ENCODE results near the gene PLXNA4. TPM values are rescaled to one million over a fixed set of nuclear protein-coding genes. Genes with fewer than 3 reads are reported as not detected.
"Not testable (repeated sequence)": the region's sequence is repeated elsewhere in the genome, so short reads cannot be mapped to it uniquely, and the experiment has no call there.

PLXNA4 gene
- total RNA-seq, 3 donors from 2014 or later = 0.08 to 0.38 (median 0.08) TPM

- H3K27me3 Mint-ChIP-seq (ENCODE audit: low read depth) = no peaks in the 10 kb centered on the region
- no peaks in the 10 kb centered on the region for H3K9me3 Mint-ChIP-seq
- DNase-seq (no peak), ATAC-seq (no peak)
- no peaks in the 10 kb centered on the region for H3K4me1 Mint-ChIP-seq (ENCODE audit: low read depth)
- no peaks in the 10 kb centered on the region for H3K36me3 Mint-ChIP-seq (ENCODE audit: insufficient read depth)
- no peak overlapping the region for H3K4me3 Mint-ChIP-seq
These were observed 398.4 kb downstream of the PLXNA4 start for GRCh38 chr7:132177708-132178401.

DNA sequence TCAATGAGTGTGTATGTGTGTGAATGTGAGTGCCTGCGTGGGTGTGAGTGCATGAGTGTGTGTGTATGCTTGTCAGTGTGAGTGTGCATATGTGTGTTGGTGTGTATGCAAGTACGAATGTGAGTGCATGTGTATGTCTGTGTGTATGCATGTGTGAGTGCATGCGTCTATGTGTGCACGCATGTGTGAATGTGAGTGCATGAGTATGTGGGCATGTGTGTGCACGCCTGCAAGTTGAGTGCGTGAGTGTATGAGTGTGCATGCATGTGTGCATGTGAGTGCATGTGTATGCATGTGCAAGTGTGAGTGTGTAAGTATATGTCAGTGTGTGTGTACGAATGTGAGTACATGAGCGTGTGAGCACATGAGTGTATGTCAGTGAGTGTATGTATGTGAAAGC, 399.6 kb downstream of the PLXNA4 start:
- Mint-ChIP-seq H3K9me3 (no peaks in the 10 kb centered on the region), H3K36me3 (ENCODE audit: insufficient read depth) (no peaks in the 10 kb centered on the region), H3K27me3 (ENCODE audit: low read depth) (no peaks in the 10 kb centered on the region), H3K4me3 (no peak overlapping the region), H3K4me1 (ENCODE audit: low read depth) (no peaks in the 10 kb centered on the region)
- DNase-seq (no peak), ATAC-seq (no peak)

GRCh38 chr7:132171130-132171576, 405.1 kb downstream of the PLXNA4 start:
- no peaks in the 10 kb centered on the region for H3K4me1 Mint-ChIP-seq (ENCODE audit: low read depth)
- no peak for DNase-seq
- H3K36me3 Mint-ChIP-seq (ENCODE audit: insufficient read depth) = no peaks in the 10 kb centered on the region
- no peak for ATAC-seq
- no peaks in the 10 kb centered on the region for H3K9me3 Mint-ChIP-seq
- no peak overlapping the region for H3K4me3 Mint-ChIP-seq
- H3K27me3 Mint-ChIP-seq (ENCODE audit: low read depth) = no peaks in the 10 kb centered on the region

GRCh38 chr7:132169730-132170129, 406.5 kb downstream of the PLXNA4 start:
- H3K36me3 Mint-ChIP-seq (ENCODE audit: insufficient read depth) = no peaks in the 10 kb centered on the region

GRCh38 chr7:132168239-132168638, 408.0 kb downstream of the PLXNA4 start:
- Mint-ChIP-seq H3K36me3 (ENCODE audit: insufficient read depth) (no peaks in the 10 kb centered on the region), H3K4me3 (no peak overlapping the region), H3K9me3 (no peaks in the 10 kb centered on the region), H3K4me1 (ENCODE audit: low read depth) (no peaks in the 10 kb centered on the region), H3K27me3 (ENCODE audit: low read depth) (no peaks in the 10 kb centered on the region)
- no peak for DNase-seq
- no peak for ATAC-seq

More at GRCh38 chr7:132169730-132170129, 406.5 kb downstream of the PLXNA4 start:
- DNase-seq (no peak), ATAC-seq (no peak)
- Mint-ChIP-seq H3K9me3 (no peaks in the 10 kb centered on the region), H3K27me3 (ENCODE audit: low read depth) (no peaks in the 10 kb centered on the region), H3K4me3 (no peak overlapping the region), H3K4me1 (ENCODE audit: low read depth) (no peaks in the 10 kb centered on the region)

GRCh38 chr7:132165695-132166094, 410.6 kb downstream of the PLXNA4 start:
- H3K4me3 Mint-ChIP-seq; H3K4me1 Mint-ChIP-seq (ENCODE audit: low read depth); DNase-seq; H3K9me3 Mint-ChIP-seq; H3K36me3 Mint-ChIP-seq (ENCODE audit: insufficient read depth); ATAC-seq; H3K27me3 Mint-ChIP-seq (ENCODE audit: low read depth): not testable (repeated sequence)

DNA sequence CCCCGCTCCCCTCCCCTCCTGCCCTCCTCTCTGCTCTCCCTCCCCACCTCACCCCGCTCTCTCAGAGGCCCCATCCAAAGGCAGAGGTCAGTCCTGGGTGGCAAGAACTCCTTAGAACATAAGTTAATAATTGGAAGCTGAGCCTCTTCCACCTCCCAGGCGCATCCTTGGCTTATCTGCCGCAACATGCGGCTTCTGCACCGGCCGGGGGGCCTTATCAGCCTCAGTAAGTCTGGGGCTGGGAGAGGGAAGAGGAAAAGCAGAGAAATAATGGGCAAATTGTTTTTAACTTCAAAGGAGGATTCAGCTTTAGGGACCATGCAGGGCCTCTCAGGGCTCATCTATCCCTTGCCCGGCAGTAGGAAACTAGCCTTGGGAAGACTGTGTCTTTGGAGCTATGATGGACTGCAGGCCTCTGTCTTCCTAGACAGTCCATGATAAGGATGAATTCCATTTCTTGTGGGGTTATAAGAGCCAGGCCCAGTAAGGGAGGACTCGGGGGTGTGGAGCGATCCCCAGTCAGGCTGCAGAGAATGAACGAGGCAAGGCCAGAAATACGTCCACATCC, 411.6 kb downstream of the PLXNA4 start:
- Mint-ChIP-seq H3K27me3 (ENCODE audit: low read depth) (no peaks in the 10 kb centered on the region), H3K9me3 (no peaks in the 10 kb centered on the region), H3K36me3 (ENCODE audit: insufficient read depth) (no peaks in the 10 kb centered on the region), H3K4me3 (no peak overlapping the region), H3K4me1 (ENCODE audit: low read depth) (no peaks in the 10 kb centered on the region)
- DNase-seq = no peak
- ATAC-seq = no peak

- no peaks in the 10 kb centered on the region for H3K9me3 Mint-ChIP-seq
- no peaks in the 10 kb centered on the region for H3K36me3 Mint-ChIP-seq (ENCODE audit: insufficient read depth)
- H3K27me3 Mint-ChIP-seq (ENCODE audit: low read depth) = no peaks in the 10 kb centered on the region
- no peak for ATAC-seq
- no peak overlapping the region for H3K4me3 Mint-ChIP-seq
- DNase-seq = no peak
- no peaks in the 10 kb centered on the region for H3K4me1 Mint-ChIP-seq (ENCODE audit: low read depth)
These were observed 413.6 kb downstream of the PLXNA4 start for GRCh38 chr7:132162556-132163144.

- no peaks in the 10 kb centered on the region for H3K4me1 Mint-ChIP-seq (ENCODE audit: low read depth)
- ATAC-seq = no peak
- no peaks in the 10 kb centered on the region for H3K27me3 Mint-ChIP-seq (ENCODE audit: low read depth)
- no peak overlapping the region for H3K4me3 Mint-ChIP-seq
- no peaks in the 10 kb centered on the region for H3K36me3 Mint-ChIP-seq (ENCODE audit: insufficient read depth)
- DNase-seq = no peak
- H3K9me3 Mint-ChIP-seq = no peaks in the 10 kb centered on the region
These were observed 414.3 kb downstream of the PLXNA4 start for GRCh38 chr7:132161976-132162375.

GRCh38 chr7:132161533-132161915, 414.7 kb downstream of the PLXNA4 start:
- no peak for ATAC-seq
- Mint-ChIP-seq H3K4me3 (no peak overlapping the region), H3K9me3 (no peaks in the 10 kb centered on the region), H3K36me3 (ENCODE audit: insufficient read depth) (no peaks in the 10 kb centered on the region), H3K4me1 (ENCODE audit: low read depth) (no peaks in the 10 kb centered on the region), H3K27me3 (ENCODE audit: low read depth) (no peaks in the 10 kb centered on the region)
- no peak for DNase-seq

- Mint-ChIP-seq H3K27me3 (ENCODE audit: low read depth) (no peaks in the 10 kb centered on the region), H3K9me3 (no peaks in the 10 kb centered on the region), H3K4me3 (no peak overlapping the region), H3K4me1 (ENCODE audit: low read depth) (no peaks in the 10 kb centered on the region), H3K36me3 (ENCODE audit: insufficient read depth) (no peaks in the 10 kb centered on the region)
- ATAC-seq (no peak), DNase-seq (no peak)
These were observed 415.4 kb downstream of the PLXNA4 start for GRCh38 chr7:132160611-132161532.

DNA sequence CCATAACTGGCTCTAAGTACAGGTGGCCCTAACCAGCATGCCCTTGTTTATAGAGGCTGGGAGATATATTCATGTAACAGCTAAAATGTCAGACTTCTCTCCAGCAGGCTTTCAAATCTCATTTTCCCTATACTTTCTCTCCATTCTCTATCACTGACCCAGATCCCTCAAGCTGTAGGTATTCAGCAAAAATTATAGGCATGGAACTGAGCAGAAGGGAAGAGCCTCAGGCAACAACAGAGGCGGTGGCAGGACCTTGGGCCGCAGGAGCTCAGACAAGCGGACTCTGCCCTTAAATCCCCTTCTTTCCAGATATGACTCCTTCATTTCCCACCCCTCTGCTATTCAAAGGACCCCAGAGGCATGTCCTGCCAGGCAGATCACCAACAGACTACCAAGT, 417.4 kb downstream of the PLXNA4 start:
- DNase-seq (no peak), ATAC-seq (no peak)
- no peak overlapping the region for H3K4me3 Mint-ChIP-seq
- H3K27me3 Mint-ChIP-seq (ENCODE audit: low read depth) = no peaks in the 10 kb centered on the region
- no peaks in the 10 kb centered on the region for H3K36me3 Mint-ChIP-seq (ENCODE audit: insufficient read depth)
- H3K9me3 Mint-ChIP-seq = no peaks in the 10 kb centered on the region
- H3K4me1 Mint-ChIP-seq (ENCODE audit: low read depth) = no peaks in the 10 kb centered on the region

DNA sequence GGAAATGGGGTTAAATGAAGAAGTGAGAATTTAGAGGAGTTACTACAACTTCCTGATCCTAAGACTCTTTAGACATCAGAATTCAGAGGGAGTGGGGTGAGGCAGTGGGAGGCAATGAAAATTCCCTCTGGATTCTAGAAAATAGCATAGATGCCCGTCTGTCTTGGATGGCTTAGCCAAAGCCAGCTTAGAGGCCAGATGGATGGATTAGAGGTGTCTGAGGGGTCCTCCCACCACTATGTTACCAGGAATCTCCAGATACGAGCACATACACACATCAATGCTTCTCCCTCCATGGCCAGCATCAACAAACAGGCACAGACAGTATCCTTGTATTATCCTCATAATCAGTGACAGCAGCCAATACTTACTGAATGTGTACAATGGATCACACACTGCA, 418.1 kb downstream of the PLXNA4 start:
- Mint-ChIP-seq H3K4me3 (no peak overlapping the region), H3K27me3 (ENCODE audit: low read depth) (no peaks in the 10 kb centered on the region), H3K4me1 (ENCODE audit: low read depth) (no peaks in the 10 kb centered on the region), H3K36me3 (ENCODE audit: insufficient read depth) (no peaks in the 10 kb centered on the region), H3K9me3 (no peaks in the 10 kb centered on the region)
- DNase-seq = no peak
- no peak for ATAC-seq

DNA sequence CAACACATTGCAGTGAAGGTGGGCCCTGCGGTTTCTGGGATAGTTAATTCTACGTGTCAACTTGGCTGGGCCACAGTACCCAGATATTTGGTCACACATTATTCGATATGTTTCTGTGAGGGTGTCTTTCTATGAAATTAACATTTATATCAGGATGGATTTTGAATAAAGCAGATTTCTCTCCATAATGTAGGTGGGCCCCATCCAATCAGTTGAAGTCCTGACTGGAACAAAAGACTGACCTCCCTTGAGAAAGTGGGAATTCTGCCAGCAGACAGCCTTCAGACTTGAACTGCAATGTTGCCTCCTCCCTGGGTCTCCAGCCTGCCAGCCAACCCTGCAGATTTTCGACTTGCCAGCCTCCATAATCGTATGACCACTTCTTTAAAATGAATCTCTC, 420.6 kb downstream of the PLXNA4 start:
- Mint-ChIP-seq H3K4me1 (ENCODE audit: low read depth) (no peaks in the 10 kb centered on the region), H3K4me3 (no peak overlapping the region), H3K27me3 (ENCODE audit: low read depth) (no peaks in the 10 kb centered on the region), H3K36me3 (ENCODE audit: insufficient read depth) (no peaks in the 10 kb centered on the region), H3K9me3 (no peaks in the 10 kb centered on the region)
- no peak for DNase-seq
- no peak for ATAC-seq
